ENCODE data around the gene MCL1. TPM values are rescaled to one million over a fixed set of nuclear protein-coding genes. Genes with fewer than 3 reads are reported as not detected.
"Not testable (repeated sequence)": the region's sequence is repeated elsewhere in the genome, so short reads cannot be mapped to it uniquely, and the experiment has no call there.

MCL1 gene
- total RNA-seq, 3 donors from 2014 or later (not counting 1 experiment from before 2014, with no cell fraction given), result 929 to 1,396 (median 938) TPM

- H3K4me3 Mint-ChIP-seq, result no peak overlapping the region
- H3K27me3 Mint-ChIP-seq (ENCODE audit: low read depth in 2 of 2), result no peaks in the 10 kb centered on the region
- Histone ChIP-seq H3K36me3 (ENCODE audit: control insufficient read depth, insufficient read depth, low read length) (peaks cover 2% of the 10 kb centered on the region), H3K9me3 (ENCODE audit: control insufficient read depth, insufficient read depth, low read length) (no peaks in the 10 kb centered on the region), H3K4me1 (ENCODE audit: control insufficient read depth, insufficient read depth, low read length) (no peaks in the 10 kb centered on the region), H3K27me3 (ENCODE audit: control insufficient read depth, insufficient read depth, low read length) (no peaks in the 10 kb centered on the region), H3K27ac (ENCODE audit: low read length) (no peak overlapping the region), H3K4me3 (ENCODE audit: low read length) (no peak overlapping the region)
- no peaks in the 10 kb centered on the region for H3K36me3 Mint-ChIP-seq
- H3K9me3 Mint-ChIP-seq, result no peaks in the 10 kb centered on the region
- no peak for TF ChIP-seq CTCF (IDR thresholded peaks at IDR 0.05)
- intact Hi-C loops (cut with micrococcal nuclease), result no loop called here
- peaks cover 0 to 5% of the 10 kb centered on the region in 2 donors for H3K4me1 Mint-ChIP-seq
- ATAC-seq (no peak), DNase-seq (no peak)
- H3K27ac Mint-ChIP-seq, result no peak overlapping the region
- 100% methylated on average over 1 of the region's 2 CpGs for WGBS (ENCODE audit: insufficient coverage)
Observed at GRCh38 chr1:150604226-150604588, 24.8 kb upstream of the MCL1 start.

GRCh38 chr1:150603711-150604110 lies 24.3 kb upstream of the MCL1 start:
- peaks cover 0 to 5% of the 10 kb centered on the region in 2 donors for H3K4me1 Mint-ChIP-seq
- intact Hi-C loops (cut with micrococcal nuclease), result no loop called here
- H3K9me3 Mint-ChIP-seq, result no peaks in the 10 kb centered on the region
- Histone ChIP-seq H3K9me3 (ENCODE audit: control insufficient read depth, insufficient read depth, low read length) (no peaks in the 10 kb centered on the region), H3K4me1 (ENCODE audit: control insufficient read depth, insufficient read depth, low read length) (no peaks in the 10 kb centered on the region), H3K27ac (ENCODE audit: low read length) (no peak overlapping the region), H3K27me3 (ENCODE audit: control insufficient read depth, insufficient read depth, low read length) (no peaks in the 10 kb centered on the region), H3K36me3 (ENCODE audit: control insufficient read depth, insufficient read depth, low read length) (peaks cover 2% of the 10 kb centered on the region), H3K4me3 (ENCODE audit: low read length) (no peak overlapping the region)
- ATAC-seq (no peak), DNase-seq (no peak)
- no peaks in the 10 kb centered on the region for H3K27me3 Mint-ChIP-seq (ENCODE audit: low read depth in 2 of 2)
- WGBS (ENCODE audit: insufficient coverage), result 93% methylated on average over 3 of the region's 3 CpGs
- TF ChIP-seq CTCF (IDR thresholded peaks at IDR 0.05), result no peak
- no peaks in the 10 kb centered on the region for H3K36me3 Mint-ChIP-seq
- H3K27ac Mint-ChIP-seq, result peak overlapping the region in 1 of 2 donors; percentile 42
- no peak overlapping the region for H3K4me3 Mint-ChIP-seq

GRCh38 chr1:150602372-150602771 lies 23.0 kb upstream of the MCL1 start:
- H3K27me3 Mint-ChIP-seq (ENCODE audit: low read depth in 2 of 2); H3K4me1 Mint-ChIP-seq; H3K4me1 ChIP-seq (ENCODE audit: control insufficient read depth, insufficient read depth, low read length); H3K36me3 Mint-ChIP-seq; H3K27ac ChIP-seq (ENCODE audit: low read length); ATAC-seq; intact Hi-C loops (cut with micrococcal nuclease); H3K4me3 Mint-ChIP-seq; H3K27me3 ChIP-seq (ENCODE audit: control insufficient read depth, insufficient read depth, low read length); H3K4me3 ChIP-seq (ENCODE audit: low read length); H3K36me3 ChIP-seq (ENCODE audit: control insufficient read depth, insufficient read depth, low read length); H3K9me3 Mint-ChIP-seq; DNase-seq; H3K27ac Mint-ChIP-seq; H3K9me3 ChIP-seq (ENCODE audit: control insufficient read depth, insufficient read depth, low read length): not testable (repeated sequence)
- 97% methylated on average over 7 of the region's 12 CpGs for WGBS (ENCODE audit: insufficient coverage)

GRCh38 chr1:150601540-150601939 lies 22.1 kb upstream of the MCL1 start:
- Mint-ChIP-seq H3K27ac (no peak overlapping the region), H3K4me1 (peaks cover 0 to 5% of the 10 kb centered on the region in 2 donors), H3K9me3 (no peaks in the 10 kb centered on the region), H3K36me3 (no peaks in the 10 kb centered on the region), H3K4me3 (no peak overlapping the region), H3K27me3 (ENCODE audit: low read depth in 2 of 2) (no peaks in the 10 kb centered on the region)
- no peaks in the 10 kb centered on the region for H3K4me1 ChIP-seq (ENCODE audit: control insufficient read depth, insufficient read depth, low read length)
- H3K4me3 ChIP-seq (ENCODE audit: low read length), result no peak overlapping the region
- ATAC-seq, result no peak
- DNase-seq, result no peak
- H3K27ac ChIP-seq (ENCODE audit: low read length), result no peak overlapping the region
- peaks cover 2% of the 10 kb centered on the region for H3K36me3 ChIP-seq (ENCODE audit: control insufficient read depth, insufficient read depth, low read length)
- intact Hi-C loops (cut with micrococcal nuclease), result no loop called here
- H3K9me3 ChIP-seq (ENCODE audit: control insufficient read depth, insufficient read depth, low read length), result no peaks in the 10 kb centered on the region
- no peak for TF ChIP-seq CTCF (IDR thresholded peaks at IDR 0.05)
- H3K27me3 ChIP-seq (ENCODE audit: control insufficient read depth, insufficient read depth, low read length), result no peaks in the 10 kb centered on the region

- H3K36me3 Mint-ChIP-seq; H3K9me3 Mint-ChIP-seq; intact Hi-C loops (cut with micrococcal nuclease); H3K36me3 ChIP-seq (ENCODE audit: control insufficient read depth, insufficient read depth, low read length); DNase-seq; H3K4me1 ChIP-seq (ENCODE audit: control insufficient read depth, insufficient read depth, low read length); ATAC-seq; H3K27me3 Mint-ChIP-seq (ENCODE audit: low read depth in 2 of 2); H3K4me1 Mint-ChIP-seq; H3K9me3 ChIP-seq (ENCODE audit: control insufficient read depth, insufficient read depth, low read length); H3K4me3 Mint-ChIP-seq; H3K27ac Mint-ChIP-seq; H3K27me3 ChIP-seq (ENCODE audit: control insufficient read depth, insufficient read depth, low read length); H3K27ac ChIP-seq (ENCODE audit: low read length); H3K4me3 ChIP-seq (ENCODE audit: low read length): not testable (repeated sequence)
- WGBS (ENCODE audit: insufficient coverage), result 100% methylated on average over 3 of the region's 4 CpGs
Observed at GRCh38 chr1:150598346-150598745, 18.9 kb upstream of the MCL1 start.
